ENCODE data around the gene CNGA3.

CNGA3 gene

GRCh38 chr2:98395977-98396376 is 49.7 kb downstream of the CNGA3 start:
- H3K9me3 ChIP-seq (ENCODE audit: insufficient read depth, low read depth, low read length), result peaks cover 9% of the 10 kb centered on the region
- H4K12ac ChIP-seq (ENCODE audit: low read depth, low read length), result no peak overlapping the region
- no peak overlapping the region for H3K23ac ChIP-seq (ENCODE audit: low read length)
- H3K79me2 ChIP-seq (ENCODE audit: control insufficient read depth, insufficient read depth, low read length, poor library complexity), result no peaks in the 10 kb centered on the region
- DNase-seq, result no peak
- H2BK12ac ChIP-seq (ENCODE audit: low read length), result no peak overlapping the region
- H4K91ac ChIP-seq (ENCODE audit: low read depth, low read length), result no peak overlapping the region
- H3K4me3 ChIP-seq (ENCODE audit: low read depth, low read length), result no peak overlapping the region
- no peaks in the 10 kb centered on the region for H3K36me3 ChIP-seq (ENCODE audit: control insufficient read depth in 1 of 2, insufficient read depth in 2 of 2, low read length in 2 of 2)
- no peak overlapping the region for H2BK5ac ChIP-seq (ENCODE audit: low read depth, low read length, poor library complexity)
- no peak overlapping the region for H3K9ac ChIP-seq (ENCODE audit: low read length)
- no peak overlapping the region for H3K18ac ChIP-seq (ENCODE audit: low read length)
- H3K79me1 ChIP-seq (ENCODE audit: low read length), result no peaks in the 10 kb centered on the region
- no peak overlapping the region for H3K4me2 ChIP-seq (ENCODE audit: low read length)
- no peak overlapping the region for H3K14ac ChIP-seq (ENCODE audit: low read length)
- H3K27ac ChIP-seq (ENCODE audit: low read depth, low read length), result no peak overlapping the region
- H2AK5ac ChIP-seq (ENCODE audit: low read length), result no peak overlapping the region
- H4K8ac ChIP-seq (ENCODE audit: low read depth, low read length), result no peak overlapping the region
- WGBS (ENCODE audit: extremely low coverage, insufficient coverage, insufficient read length), result no CpG with 5 or more reads among the region's 6 CpGs
- no peak overlapping the region for H2BK120ac ChIP-seq (ENCODE audit: insufficient read depth, low read length, poor library complexity)
- no peak overlapping the region for H3K4ac ChIP-seq (ENCODE audit: low read depth, low read length)
- no peaks in the 10 kb centered on the region for H3K27me3 ChIP-seq (ENCODE audit: insufficient read depth, low read length)
- no peaks in the 10 kb centered on the region for H3K4me1 ChIP-seq (ENCODE audit: control insufficient read depth in 1 of 2, insufficient read depth in 2 of 2, low read length in 2 of 2)
- no peak overlapping the region for H2AFZ ChIP-seq (ENCODE audit: insufficient read depth, low read length, poor library complexity)

DNA sequence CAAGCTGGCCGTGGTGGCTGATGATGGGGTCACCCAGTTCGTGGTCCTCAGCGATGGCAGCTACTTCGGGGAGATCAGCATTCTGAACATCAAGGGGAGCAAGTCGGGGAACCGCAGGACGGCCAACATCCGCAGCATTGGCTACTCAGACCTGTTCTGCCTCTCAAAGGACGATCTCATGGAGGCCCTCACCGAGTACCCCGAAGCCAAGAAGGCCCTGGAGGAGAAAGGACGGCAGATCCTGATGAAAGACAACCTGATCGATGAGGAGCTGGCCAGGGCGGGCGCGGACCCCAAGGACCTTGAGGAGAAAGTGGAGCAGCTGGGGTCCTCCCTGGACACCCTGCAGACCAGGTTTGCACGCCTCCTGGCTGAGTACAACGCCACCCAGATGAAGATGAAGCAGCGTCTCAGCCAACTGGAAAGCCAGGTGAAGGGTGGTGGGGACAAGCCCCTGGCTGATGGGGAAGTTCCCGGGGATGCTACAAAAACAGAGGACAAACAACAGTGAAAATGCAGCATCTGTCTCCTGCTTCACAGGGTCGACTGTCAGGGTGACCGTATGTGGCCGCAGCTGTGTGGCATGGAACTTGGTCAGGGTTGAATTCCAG is 50.6 kb downstream of the CNGA3 start:
- H3K9me3 ChIP-seq (ENCODE audit: insufficient read depth, low read depth, low read length), result peaks cover 9% of the 10 kb centered on the region
- no peak overlapping the region for H3K9ac ChIP-seq (ENCODE audit: low read length)
- no peak overlapping the region for H4K91ac ChIP-seq (ENCODE audit: low read depth, low read length)
- WGBS (ENCODE audit: extremely low coverage, insufficient coverage, insufficient read length), result no CpG with 5 or more reads among the region's 23 CpGs
- no peak overlapping the region for H4K12ac ChIP-seq (ENCODE audit: low read depth, low read length)
- H3K27me3 ChIP-seq (ENCODE audit: insufficient read depth, low read length), result no peaks in the 10 kb centered on the region
- H3K4me2 ChIP-seq (ENCODE audit: low read length), result no peak overlapping the region
- no peaks in the 10 kb centered on the region for H3K79me2 ChIP-seq (ENCODE audit: control insufficient read depth, insufficient read depth, low read length, poor library complexity)
- H3K27ac ChIP-seq (ENCODE audit: low read depth, low read length), result no peak overlapping the region
- H3K79me1 ChIP-seq (ENCODE audit: low read length), result no peaks in the 10 kb centered on the region
- H2BK12ac ChIP-seq (ENCODE audit: low read length), result no peak overlapping the region
- no peak overlapping the region for H3K4ac ChIP-seq (ENCODE audit: low read depth, low read length)
- no peak for DNase-seq
- H2BK5ac ChIP-seq (ENCODE audit: low read depth, low read length, poor library complexity), result no peak overlapping the region
- H2AK5ac ChIP-seq (ENCODE audit: low read length), result no peak overlapping the region
- H3K14ac ChIP-seq (ENCODE audit: low read length), result no peak overlapping the region
- H3K23ac ChIP-seq (ENCODE audit: low read length), result no peak overlapping the region
- H3K4me3 ChIP-seq (ENCODE audit: low read depth, low read length), result no peak overlapping the region
- no peak overlapping the region for H2BK120ac ChIP-seq (ENCODE audit: insufficient read depth, low read length, poor library complexity)
- H2AFZ ChIP-seq (ENCODE audit: insufficient read depth, low read length, poor library complexity), result no peak overlapping the region
- no peaks in the 10 kb centered on the region for H3K36me3 ChIP-seq (ENCODE audit: control insufficient read depth in 1 of 2, insufficient read depth in 2 of 2, low read length in 2 of 2)
- no peak overlapping the region for H3K18ac ChIP-seq (ENCODE audit: low read length)
- H4K8ac ChIP-seq (ENCODE audit: low read depth, low read length), result no peak overlapping the region
- no peaks in the 10 kb centered on the region for H3K4me1 ChIP-seq (ENCODE audit: control insufficient read depth in 1 of 2, insufficient read depth in 2 of 2, low read length in 2 of 2)

DNA sequence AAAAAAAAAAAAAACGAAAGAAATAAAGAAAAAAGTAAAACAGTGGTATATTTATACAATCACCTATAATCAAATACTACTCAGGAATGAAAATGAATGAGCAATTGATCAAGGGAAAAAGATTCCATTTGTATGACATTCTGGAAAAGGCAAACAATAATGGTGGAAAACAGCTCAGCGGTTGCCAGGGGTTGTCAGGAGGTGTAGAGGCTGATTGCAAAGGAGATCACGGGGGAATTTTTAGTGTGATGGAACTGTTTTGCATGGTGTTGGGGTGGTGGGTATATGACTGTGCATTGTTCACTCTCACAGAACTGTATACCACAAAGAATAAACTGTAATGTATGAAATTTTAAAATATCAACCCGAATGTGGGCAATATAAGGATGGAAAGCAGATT is 52.9 kb downstream of the CNGA3 start:
- Histone ChIP-seq H3K4me2 (ENCODE audit: low read length) (no peak overlapping the region), H3K4ac (ENCODE audit: low read depth, low read length) (no peak overlapping the region), H3K27me3 (ENCODE audit: insufficient read depth, low read length) (no peaks in the 10 kb centered on the region), H3K36me3 (ENCODE audit: control insufficient read depth in 1 of 2, insufficient read depth in 2 of 2, low read length in 2 of 2) (no peaks in the 10 kb centered on the region), H2BK12ac (ENCODE audit: low read length) (no peak overlapping the region), H3K23ac (ENCODE audit: low read length) (no peak overlapping the region), H3K4me3 (ENCODE audit: low read depth, low read length) (no peak overlapping the region), H2AK5ac (ENCODE audit: low read length) (no peak overlapping the region), H4K12ac (ENCODE audit: low read depth, low read length) (no peak overlapping the region), H2BK5ac (ENCODE audit: low read depth, low read length, poor library complexity) (no peak overlapping the region), H3K4me1 (ENCODE audit: control insufficient read depth in 1 of 2, insufficient read depth in 2 of 2, low read length in 2 of 2) (no peaks in the 10 kb centered on the region), H4K91ac (ENCODE audit: low read depth, low read length) (no peak overlapping the region), H3K18ac (ENCODE audit: low read length) (no peak overlapping the region), H3K9me3 (ENCODE audit: insufficient read depth, low read depth, low read length) (peaks cover 7% of the 10 kb centered on the region), H2AFZ (ENCODE audit: insufficient read depth, low read length, poor library complexity) (no peak overlapping the region), H3K14ac (ENCODE audit: low read length) (no peak overlapping the region), H2BK120ac (ENCODE audit: insufficient read depth, low read length, poor library complexity) (no peak overlapping the region), H3K79me2 (ENCODE audit: control insufficient read depth, insufficient read depth, low read length, poor library complexity) (no peaks in the 10 kb centered on the region), H3K79me1 (ENCODE audit: low read length) (no peaks in the 10 kb centered on the region), H3K27ac (ENCODE audit: low read depth, low read length) (no peak overlapping the region), H3K9ac (ENCODE audit: low read length) (no peak overlapping the region), H4K8ac (ENCODE audit: low read depth, low read length) (no peak overlapping the region)
- WGBS (ENCODE audit: extremely low coverage, insufficient coverage, insufficient read length), result no CpG with 5 or more reads among the region's 4 CpGs
- no peak for DNase-seq

DNA sequence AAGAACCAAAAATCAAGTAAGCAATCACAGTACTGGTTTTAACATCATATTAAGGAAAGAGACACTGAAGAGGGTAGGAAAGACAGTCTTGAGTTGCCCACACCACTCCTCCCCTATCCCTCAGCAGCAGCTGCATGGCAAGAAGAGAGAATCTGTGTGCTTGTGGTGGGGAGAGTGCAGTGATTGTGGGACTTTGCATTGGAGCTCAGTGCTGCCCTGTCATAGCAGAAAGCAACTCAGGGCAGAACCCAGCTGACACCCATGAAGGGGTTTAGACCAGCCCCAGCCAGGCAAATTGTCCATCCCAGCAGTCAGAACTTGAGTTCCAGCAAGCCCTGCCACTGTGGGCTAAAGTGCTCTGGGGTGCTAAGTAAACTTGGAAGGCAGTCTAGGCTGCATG is 57.6 kb downstream of the CNGA3 start:
- H2BK120ac ChIP-seq (ENCODE audit: insufficient read depth, low read length, poor library complexity), result no peak overlapping the region
- no peak for DNase-seq
- H3K27me3 ChIP-seq (ENCODE audit: insufficient read depth, low read length), result no peaks in the 10 kb centered on the region
- no peak overlapping the region for H3K4me3 ChIP-seq (ENCODE audit: low read depth, low read length)
- no peak overlapping the region for H3K18ac ChIP-seq (ENCODE audit: low read length)
- H4K91ac ChIP-seq (ENCODE audit: low read depth, low read length), result no peak overlapping the region
- H3K14ac ChIP-seq (ENCODE audit: low read length), result no peak overlapping the region
- no peak overlapping the region for H2AFZ ChIP-seq (ENCODE audit: insufficient read depth, low read length, poor library complexity)
- no peak overlapping the region for H3K9ac ChIP-seq (ENCODE audit: low read length)
- no peak overlapping the region for H2AK5ac ChIP-seq (ENCODE audit: low read length)
- H3K36me3 ChIP-seq (ENCODE audit: control insufficient read depth in 1 of 2, insufficient read depth in 2 of 2, low read length in 2 of 2), result no peaks in the 10 kb centered on the region
- no peak overlapping the region for H3K23ac ChIP-seq (ENCODE audit: low read length)
- no peak overlapping the region for H3K4ac ChIP-seq (ENCODE audit: low read depth, low read length)
- peaks cover 0 to 3% of the 10 kb centered on the region in 2 experiments for H3K4me1 ChIP-seq (ENCODE audit: control insufficient read depth in 1 of 2, insufficient read depth in 2 of 2, low read length in 2 of 2)
- H3K79me2 ChIP-seq (ENCODE audit: control insufficient read depth, insufficient read depth, low read length, poor library complexity), result no peaks in the 10 kb centered on the region
- H3K9me3 ChIP-seq (ENCODE audit: insufficient read depth, low read depth, low read length), result no peaks in the 10 kb centered on the region
- H4K12ac ChIP-seq (ENCODE audit: low read depth, low read length), result no peak overlapping the region
- H3K79me1 ChIP-seq (ENCODE audit: low read length), result no peaks in the 10 kb centered on the region
- H2BK5ac ChIP-seq (ENCODE audit: low read depth, low read length, poor library complexity), result no peak overlapping the region
- H3K4me2 ChIP-seq (ENCODE audit: low read length), result no peak overlapping the region
- no peak overlapping the region for H3K27ac ChIP-seq (ENCODE audit: low read depth, low read length)
- no peak overlapping the region for H4K8ac ChIP-seq (ENCODE audit: low read depth, low read length)
- no peak overlapping the region for H2BK12ac ChIP-seq (ENCODE audit: low read length)
